ENCODE data around the gene TTC31.

DNA sequence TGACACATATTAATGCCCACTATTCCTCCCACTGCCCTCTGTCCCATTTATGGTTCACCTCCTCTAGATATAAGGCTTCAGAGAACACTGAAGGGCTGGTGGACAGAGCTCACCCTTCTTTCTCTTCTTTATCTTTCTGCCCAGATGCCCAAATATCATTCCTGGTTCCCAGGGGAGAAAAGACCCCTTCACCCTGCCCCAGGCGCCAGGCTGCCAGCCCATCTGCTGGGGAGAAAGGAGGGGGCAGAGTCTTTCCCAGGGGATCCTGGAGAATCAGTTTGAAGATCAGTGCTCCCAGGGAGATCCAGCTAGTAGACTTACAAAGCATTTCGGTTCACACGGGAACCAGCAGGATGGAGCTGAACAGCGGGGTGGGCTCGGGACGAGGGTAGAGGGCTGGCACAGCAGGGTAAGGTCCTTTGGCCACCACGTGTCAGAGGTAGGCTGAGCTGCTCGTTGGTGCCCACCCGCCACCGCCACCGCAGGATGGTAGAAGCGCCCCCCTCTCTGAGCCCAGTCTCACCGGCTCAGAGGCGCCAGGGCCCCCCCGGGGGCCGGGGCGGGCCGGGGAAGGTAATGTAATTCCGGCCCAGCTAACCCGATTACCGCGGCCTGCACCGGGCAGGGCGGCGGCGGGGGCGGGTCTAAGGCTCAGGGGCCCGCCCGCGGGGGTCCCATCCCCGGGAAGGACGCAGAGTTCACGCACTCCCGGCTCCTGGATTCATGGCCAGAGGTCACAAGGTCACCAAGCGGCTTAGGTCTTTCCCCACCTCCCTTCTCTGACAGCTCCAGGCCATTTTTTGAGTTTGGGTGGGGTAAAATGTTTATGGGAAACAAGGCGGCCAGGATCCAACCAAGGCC lies 30.1 kb downstream of the TTC31 start:
- no peak for TF ChIP-seq POLR2A (IDR thresholded peaks at IDR 0.05)
- no peak for TF ChIP-seq POLR2AphosphoS5 (IDR thresholded peaks at IDR 0.05)
- TF ChIP-seq, protein P1, sequence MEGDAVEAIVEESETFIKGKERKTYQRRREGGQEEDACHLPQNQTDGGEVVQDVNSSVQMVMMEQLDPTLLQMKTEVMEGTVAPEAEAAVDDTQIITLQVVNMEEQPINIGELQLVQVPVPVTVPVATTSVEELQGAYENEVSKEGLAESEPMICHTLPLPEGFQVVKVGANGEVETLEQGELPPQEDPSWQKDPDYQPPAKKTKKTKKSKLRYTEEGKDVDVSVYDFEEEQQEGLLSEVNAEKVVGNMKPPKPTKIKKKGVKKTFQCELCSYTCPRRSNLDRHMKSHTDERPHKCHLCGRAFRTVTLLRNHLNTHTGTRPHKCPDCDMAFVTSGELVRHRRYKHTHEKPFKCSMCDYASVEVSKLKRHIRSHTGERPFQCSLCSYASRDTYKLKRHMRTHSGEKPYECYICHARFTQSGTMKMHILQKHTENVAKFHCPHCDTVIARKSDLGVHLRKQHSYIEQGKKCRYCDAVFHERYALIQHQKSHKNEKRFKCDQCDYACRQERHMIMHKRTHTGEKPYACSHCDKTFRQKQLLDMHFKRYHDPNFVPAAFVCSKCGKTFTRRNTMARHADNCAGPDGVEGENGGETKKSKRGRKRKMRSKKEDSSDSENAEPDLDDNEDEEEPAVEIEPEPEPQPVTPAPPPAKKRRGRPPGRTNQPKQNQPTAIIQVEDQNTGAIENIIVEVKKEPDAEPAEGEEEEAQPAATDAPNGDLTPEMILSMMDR (IDR thresholded peaks at IDR 0.05): no peak
- TF ChIP-seq EP300 (IDR thresholded peaks at IDR 0.05): no peak

Data from stomach (tissue), 4 donors.